Left renal pelvis (tissue), 4 donors: ENCODE data around the gene LIPT1. TPM values are rescaled to one million over a fixed set of nuclear protein-coding genes. Genes with fewer than 3 reads are reported as not detected.
"Not testable (repeated sequence)": the region's sequence is repeated elsewhere in the genome, so short reads cannot be mapped to it uniquely, and the experiment has no call there.

Experiments used
- DNase-seq, 4 donors: peaks; one replicate each; pipeline ENCODE4 v3.0.0-alpha.2; 2013; ENCODE audit warnings: low read depth in 4 of 4, low spot score in 3 of 4
- polyA plus RNA-seq, 4 donors: library from polyadenylated mRNA; unstranded; fragments of 120-200 nt; gene quantifications; one replicate each; pipeline ENCODE4 v1.2.1, GENCODE V29; 2013; ENCODE audit not compliant: insufficient read length in 4 of 4

Gene LIPT1
- polyA plus RNA-seq = 10 to 100 TPM; 11.9 to 19.5 (median 14.4) TPM

GRCh38 chr2:99154643-99155536, at the start of gene LIPT1, which contains the start of gene TSGA10:
Gene LIPT1 (plus strand): TSS chr2:99154967. CDS start chr2:99161958, 6,991 bp downstream.
Gene TSGA10 (minus strand): TSS chr2:99154942. CDS start chr2:99109439, 45,503 bp downstream.
- peak; percentile 81 to 87 (median 86) for DNase-seq

DNA sequence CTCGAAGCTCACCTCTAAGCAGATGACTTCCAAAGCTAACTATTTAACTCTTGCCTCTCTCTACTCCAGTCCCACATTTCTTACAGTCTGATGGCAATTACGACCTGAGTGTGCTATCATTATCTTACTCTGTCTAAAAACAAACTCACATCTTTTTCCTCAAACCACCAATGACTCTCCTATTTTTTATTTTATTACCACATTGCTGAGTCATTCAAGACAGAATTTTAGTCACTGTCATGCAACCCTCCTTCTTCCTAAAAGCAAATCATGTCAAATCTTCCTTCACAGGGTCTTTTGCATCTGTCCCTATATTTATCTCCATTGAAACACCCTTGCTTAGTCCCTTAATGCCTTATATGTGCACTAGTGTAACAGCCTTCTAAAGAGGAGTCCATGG, 47.9 kb upstream of the LIPT1 start:
- DNase-seq = no peak

GRCh38 chr2:99111236-99111635, 43.5 kb upstream of the LIPT1 start:
- no peak for DNase-seq

DNA sequence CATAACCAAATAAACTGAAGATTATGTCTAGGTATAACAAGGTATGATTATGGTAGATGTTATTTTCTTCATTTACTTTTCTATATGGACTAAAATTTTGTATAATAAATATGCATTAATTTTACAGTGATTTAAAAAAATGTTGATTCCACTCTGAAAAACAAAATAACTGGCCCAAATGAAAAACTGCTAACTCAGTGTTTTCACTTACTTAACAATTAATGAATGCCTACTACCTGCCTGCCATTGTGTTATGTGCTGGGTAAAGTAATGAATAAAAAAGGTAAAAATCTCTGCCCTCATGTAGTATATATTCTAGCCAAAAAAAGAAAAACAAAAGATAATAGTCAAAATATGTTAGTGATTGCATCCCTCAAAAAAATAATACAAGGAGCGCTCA, 42.8 kb upstream of the LIPT1 start:
- DNase-seq = no peak

- DNase-seq = no peak
Observed at GRCh38 chr2:99112617-99113016, 42.1 kb upstream of the LIPT1 start.

DNA sequence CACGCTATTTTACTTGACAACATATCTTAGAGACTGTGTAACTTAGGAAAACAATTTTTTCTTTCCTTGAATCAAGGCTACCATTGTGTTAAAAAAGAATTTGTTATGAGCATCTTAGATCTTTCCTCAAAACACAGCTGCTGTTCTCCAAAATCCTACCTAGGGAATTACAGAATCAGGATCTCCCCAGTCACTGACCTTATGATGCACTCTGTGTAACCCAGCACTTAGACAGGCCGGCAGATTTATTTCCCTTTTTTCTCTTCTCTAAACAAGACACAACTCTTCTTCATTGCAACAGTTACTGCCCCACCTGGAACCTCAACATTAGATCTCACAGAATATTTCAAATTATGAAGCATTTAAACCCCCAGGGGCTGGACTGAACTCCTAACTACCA, 26.8 kb upstream of the LIPT1 start:
- no peak for DNase-seq

GRCh38 chr2:99135044-99135556, 19.7 kb upstream of the LIPT1 start:
- not testable (repeated sequence) for DNase-seq

GRCh38 chr2:99139003-99139402, 15.8 kb upstream of the LIPT1 start:
- DNase-seq = no peak

DNA sequence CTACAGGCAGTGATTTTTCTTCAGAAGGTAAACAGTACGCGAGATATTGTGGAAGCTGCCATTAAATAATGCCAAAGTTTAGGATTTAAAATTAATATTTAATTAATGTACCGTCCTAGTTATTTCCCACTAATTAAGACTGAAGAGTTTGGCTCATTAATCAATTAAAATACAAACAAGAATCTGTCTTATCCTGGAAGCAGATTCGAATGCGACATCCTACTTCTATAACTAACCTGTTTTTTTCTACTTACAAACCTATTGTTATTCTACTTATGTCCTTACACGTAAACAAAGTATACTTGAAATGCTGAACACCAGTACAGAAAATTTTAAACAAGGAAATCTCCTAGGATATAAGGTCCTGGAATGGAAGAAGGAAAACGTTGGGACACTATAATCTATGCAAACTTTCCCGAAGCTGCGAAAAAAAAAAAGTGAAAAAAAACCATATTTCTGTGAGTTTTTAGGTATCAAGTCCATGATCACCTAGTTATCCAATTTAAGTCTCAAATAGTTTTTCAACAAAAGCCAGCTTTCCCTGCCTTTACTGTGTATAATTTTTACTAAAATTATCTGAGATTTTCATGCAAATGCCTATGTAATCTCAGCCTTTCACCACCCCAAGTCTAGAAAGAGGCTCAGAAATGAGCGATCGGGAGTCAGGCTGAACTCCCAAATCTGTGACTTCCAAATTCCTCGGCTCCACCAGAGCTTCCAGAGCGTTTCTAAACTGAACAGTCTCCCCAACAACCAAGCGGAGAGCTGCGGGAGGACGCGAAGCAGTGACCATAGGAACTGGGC, 14.5 kb upstream of the LIPT1 start:
- no peak for DNase-seq

- peak in 1 of 4 donors; percentile 36 for DNase-seq
Observed at GRCh38 chr2:99140860-99141109, 14.0 kb upstream of the LIPT1 start.

GRCh38 chr2:99141110-99142108, 13.4 kb upstream of the LIPT1 start, which contains the start of gene C2orf15:
Gene C2orf15 (plus strand): TSS chr2:99141707. CDS start chr2:99150559, 8,852 bp downstream.
- peak; percentile 85 to 89 (median 87) for DNase-seq

- DNase-seq = no peak
Observed at GRCh38 chr2:99150706-99151105, 4.1 kb upstream of the LIPT1 start.

- DNase-seq = no peak
Observed at GRCh38 chr2:99152199-99152895, 2.4 kb upstream of the LIPT1 start.

DNA sequence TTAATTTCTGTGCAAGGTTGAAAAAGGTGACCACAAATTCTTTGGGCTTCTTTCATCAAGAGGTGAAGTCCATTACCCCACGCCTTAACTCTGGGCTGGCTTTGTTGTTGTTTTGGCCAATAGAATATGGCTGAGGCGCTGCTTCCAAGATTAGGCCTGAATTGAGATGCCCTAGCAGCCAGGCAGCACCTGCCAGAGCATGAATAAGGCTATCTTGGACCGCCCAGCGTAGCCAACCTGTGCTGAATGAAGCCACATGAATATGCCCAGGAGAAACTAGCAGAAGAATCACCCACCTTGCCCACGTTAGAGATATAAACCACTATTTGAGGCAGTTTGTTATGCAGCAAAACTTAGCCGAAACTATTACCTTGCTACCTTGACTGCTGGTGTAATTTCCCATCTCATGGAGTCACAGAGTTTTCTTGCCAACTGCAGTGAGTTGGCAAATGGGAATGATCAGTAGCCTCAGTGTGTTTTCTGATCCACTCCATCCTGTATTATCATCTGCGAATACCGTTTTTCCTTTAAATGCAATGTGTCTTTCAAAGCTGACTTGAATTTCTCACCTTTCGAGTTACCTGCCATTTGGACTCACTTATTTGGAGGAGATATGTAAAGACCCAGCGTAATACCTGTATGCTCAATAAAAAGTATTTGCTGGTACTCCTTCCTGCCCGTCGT, 704 bp upstream of the LIPT1 start:
- no peak for DNase-seq

- no peak for DNase-seq
Observed at GRCh38 chr2:99156891-99157290, 2.1 kb downstream of the LIPT1 start.

- no peak for DNase-seq
Observed at GRCh38 chr2:99158599-99158998, 3.8 kb downstream of the LIPT1 start.

DNA sequence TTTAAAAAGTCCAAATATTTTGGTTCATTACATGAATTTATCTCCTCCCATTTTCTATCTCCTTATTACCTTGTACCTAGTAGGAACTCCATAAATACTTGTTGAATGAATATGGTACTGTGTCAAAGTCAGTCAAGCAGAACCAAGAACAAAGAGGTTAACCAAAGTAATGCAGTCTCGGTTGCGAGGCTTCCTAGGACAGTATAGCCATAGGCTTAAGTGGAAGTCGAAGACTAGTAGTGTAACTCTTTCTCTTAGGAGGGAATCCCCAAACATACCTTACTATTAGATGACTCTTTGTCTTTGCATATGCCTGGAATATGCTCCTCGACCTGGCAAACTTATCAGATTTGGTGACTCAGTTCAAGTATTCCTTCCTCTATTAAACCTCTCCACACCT, 4.8 kb downstream of the LIPT1 start:
- DNase-seq = no peak

GRCh38 chr2:99166218-99166617, 11.5 kb downstream of the LIPT1 start:
- no peak for DNase-seq

DNA sequence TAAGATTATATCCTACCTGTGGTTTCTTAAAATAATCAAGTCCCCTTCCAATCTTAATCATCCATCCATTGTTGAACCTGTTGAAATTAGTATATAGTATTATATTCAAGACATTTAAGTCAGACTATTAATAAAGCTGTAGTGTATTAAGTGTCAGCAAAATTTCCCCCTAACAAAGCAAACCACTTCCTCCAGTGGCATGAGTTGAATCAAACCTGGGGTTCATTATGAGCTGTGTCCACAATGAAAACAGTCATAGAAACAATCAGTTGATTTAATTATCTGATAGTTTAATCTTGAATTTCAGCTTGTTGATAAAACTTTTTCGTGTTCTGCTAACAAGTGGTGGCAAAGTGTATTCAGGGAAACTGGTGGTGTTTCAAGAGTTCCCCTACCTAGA, 14.8 kb downstream of the LIPT1 start:
- DNase-seq = no peak
